NCI-H1436 treated with DMSO at 0.1 percent for 48 hours (cell line): Measurements from ENCODE around the gene SLC50A1.
A peak's percentile ranks its signal among the peaks of the same experiment; 100 is the strongest.
"Not testable (repeated sequence)": the region's sequence is repeated elsewhere in the genome, so short reads cannot be mapped to it uniquely, and the experiment has no call there.

ENCODE experiments used
- DNase-seq: peaks from one replicate; lab custom pipeline; 2025; lab: John Stamatoyannopoulos, UW

SLC50A1 gene

DNA sequence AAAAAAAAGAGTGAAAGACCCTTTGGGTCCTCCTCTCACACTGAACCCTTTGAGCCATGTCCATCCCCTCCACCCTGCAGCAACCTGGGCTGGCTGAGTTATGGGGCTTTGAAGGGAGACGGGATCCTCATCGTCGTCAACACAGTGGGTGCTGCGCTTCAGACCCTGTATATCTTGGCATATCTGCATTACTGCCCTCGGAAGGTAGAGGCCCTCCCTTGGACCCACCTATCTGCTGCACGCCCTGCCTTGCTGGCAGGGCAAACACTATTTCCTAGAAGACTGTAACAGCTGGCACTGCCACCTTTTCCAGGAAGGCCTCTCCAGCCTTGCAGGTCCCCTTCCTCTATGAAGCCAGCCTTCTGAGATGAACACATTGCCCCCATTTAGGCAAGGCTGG is 1.1 kb downstream of the SLC50A1 start:
- no peak for DNase-seq

DNA sequence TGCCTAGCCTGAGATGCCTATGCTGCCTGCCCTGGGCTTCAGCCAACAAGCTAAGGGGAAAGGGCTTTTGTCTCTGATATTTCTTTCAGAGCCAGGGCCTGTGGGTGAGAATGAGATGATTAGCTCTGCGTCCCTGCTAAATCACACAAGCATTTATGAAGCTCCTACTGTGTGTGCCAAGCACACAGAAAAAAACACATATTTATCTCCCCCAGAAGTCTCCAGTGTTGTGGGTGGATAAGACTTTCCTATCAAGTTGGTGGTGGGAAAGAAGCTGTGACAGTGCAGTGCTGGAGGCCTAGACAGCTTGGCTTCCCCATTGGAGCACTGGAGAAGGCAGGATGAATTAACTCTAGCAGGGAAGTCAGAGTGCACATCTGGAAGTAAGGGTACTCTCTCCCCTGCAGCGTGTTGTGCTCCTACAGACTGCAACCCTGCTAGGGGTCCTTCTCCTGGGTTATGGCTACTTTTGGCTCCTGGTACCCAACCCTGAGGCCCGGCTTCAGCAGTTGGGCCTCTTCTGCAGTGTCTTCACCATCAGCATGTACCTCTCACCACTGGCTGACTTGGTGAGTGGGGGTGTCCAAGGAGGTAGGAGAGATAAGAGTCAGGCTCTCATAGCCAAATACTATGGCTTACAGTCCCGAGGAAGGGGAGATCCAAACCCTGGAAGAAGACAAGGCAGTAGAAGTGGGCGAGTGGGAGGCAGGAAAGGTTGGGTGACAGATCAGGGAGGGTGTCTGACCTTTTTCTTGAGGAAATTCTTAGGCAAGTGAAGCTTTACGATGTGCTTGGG is 1.7 kb downstream of the SLC50A1 start:
- no peak for DNase-seq

DNA sequence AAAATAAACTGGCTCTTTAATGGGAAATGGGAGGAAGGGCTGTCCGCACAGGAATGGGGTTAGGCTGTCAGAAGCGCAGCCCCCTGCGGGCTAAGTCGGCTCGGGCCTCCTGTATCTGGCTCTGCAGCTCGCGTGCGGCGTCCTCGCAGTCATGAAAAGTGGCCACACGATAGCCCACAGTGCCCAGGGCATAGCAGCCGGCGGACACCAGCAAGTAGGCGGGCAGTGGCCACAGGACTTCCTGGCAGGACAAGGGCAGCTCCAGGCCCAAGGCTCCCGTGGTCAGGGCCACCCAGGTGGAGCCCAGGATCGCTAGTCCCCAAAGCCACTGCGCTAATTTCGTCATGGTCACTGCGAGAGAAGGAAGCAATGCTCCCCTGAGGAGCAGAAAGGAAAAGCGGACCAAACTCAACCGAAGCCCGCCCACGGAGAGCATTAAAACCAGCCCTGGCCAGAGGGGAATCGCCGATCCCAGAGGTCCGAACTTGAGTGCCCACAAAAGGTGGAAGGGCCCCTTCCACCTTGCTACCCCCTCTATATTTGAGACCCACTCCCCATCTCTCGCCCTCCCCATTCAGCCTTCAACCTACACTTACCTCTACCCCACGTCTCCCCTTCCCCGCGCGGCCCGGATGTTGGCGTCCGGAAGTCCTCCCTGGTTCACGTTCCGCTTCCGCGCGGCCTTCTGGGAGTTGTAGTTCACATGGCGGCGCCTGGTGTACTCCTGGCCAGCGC is 4.4 kb downstream of the SLC50A1 start, which contains the start of gene DPM3:
Gene DPM3 (minus strand): TSS at position 637 of the 735 bp plus-strand sequence. CDS start 291 bp downstream, at position 346.
- DNase-seq: no peak

DNA sequence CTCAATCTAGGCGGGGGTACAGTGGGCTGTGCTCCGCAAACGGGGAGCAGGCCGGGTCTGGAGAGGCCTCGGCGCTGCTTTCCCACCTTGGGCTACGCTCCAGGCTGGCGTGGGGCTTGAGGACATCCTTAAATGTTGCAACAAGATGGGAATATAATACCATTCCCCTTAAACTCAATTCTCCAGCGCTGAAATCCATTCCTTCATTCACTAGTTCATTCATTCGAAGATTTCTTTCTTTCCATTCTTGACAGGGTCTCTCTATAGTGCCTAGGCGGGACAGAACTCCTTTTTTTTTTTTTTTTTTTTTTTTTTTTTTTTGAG is 4.9 kb downstream of the SLC50A1 start:
- no peak for DNase-seq

- DNase-seq: no peak
Measured at GRCh38 chr1:155141749-155142148, 6.1 kb downstream of the SLC50A1 start.

DNA sequence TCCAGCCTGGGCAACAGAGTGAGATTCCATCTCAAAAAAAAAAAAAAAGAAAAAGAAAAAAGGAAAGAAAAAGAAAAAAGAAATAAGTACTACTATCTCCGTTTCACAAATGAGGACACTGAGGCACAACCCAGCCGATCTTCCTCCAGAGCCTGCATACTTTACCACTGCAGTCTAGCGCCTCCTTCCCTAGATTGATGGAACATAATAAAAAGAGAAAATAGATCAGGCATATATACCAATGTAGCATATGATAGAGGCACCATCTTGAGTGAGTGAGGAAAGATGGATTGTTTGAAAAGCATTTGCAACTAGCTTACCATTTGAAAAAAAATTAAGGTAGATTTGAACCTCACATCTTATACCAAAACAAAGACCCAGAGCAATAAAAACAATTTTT is 9.8 kb downstream of the SLC50A1 start:
- no peak for DNase-seq

DNA sequence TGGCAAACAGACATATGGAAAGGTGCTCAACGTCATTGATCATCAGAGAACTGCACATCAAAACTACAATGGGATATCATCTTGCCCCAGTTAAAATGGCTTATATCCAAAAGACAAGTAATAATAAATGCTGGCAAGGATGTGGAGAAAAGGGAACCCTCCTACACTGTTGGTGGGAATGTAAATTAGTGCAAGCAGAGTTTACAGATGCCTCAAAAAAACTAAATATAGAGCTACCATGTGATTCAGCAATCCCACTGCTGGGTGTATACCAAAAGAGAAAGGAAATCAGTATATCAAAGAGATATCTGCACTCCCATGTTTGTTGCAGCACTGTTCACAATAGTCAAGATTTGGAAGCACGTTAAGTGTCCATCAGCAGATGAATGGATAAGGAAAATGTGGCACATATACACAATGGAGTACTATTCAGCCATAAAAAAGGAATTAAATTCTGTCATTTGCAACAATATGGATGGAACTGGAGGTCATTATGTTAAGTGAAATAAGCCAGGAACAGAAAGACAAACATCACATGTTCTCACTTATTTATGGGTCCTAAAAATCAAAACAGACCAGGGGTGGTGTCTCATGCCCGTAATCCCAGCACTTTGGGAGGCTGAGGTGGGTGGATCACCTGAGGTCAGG is 20.5 kb downstream of the SLC50A1 start:
- not testable (repeated sequence) for DNase-seq

DNA sequence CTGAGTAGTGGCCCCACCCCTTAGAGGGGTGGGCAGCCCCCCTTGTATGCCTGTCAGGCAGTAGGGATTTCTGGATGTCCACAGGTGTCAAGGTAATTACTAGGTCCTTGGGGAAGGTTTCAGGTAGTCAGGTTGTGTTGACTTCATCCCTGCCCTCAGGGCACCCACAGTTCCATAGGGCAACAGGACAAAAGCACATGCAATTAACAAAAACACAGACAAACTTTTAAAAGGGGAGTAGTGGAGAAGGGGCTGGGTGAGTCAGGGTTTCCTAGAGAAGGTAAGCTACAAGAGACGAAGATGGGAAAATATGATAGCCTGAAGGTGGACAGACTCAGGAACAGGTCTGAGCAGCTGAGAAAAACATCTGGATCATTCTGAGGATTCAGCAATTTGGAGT is 23.3 kb downstream of the SLC50A1 start:
- no peak for DNase-seq

GRCh38 chr1:155160128-155160527 is 24.5 kb downstream of the SLC50A1 start:
- DNase-seq: no peak

DNA sequence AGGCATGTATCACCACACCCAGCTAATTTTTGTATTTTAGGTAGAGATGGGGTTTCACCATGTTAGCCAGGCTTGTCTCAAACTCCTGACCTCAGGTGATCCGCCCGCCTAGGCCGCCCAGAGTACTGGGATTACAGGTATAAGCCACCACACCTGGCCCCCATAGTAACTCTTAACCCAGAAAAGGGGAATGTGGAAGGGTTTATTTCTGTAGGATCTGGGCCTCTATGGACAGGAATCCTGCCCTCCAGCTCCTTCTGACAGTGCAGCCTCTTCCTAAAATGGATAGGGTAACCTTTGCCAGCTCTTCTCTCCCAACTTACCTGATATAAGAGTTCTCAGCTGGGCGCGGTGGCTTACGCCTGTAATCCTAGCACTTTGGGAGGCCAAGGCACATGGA is 27.0 kb downstream of the SLC50A1 start:
- not testable (repeated sequence) for DNase-seq

- DNase-seq: not testable (repeated sequence)
Measured at GRCh38 chr1:155163785-155164184, 28.1 kb downstream of the SLC50A1 start.

GRCh38 chr1:155164625-155165024 is 29.0 kb downstream of the SLC50A1 start:
- not testable (repeated sequence) for DNase-seq

DNA sequence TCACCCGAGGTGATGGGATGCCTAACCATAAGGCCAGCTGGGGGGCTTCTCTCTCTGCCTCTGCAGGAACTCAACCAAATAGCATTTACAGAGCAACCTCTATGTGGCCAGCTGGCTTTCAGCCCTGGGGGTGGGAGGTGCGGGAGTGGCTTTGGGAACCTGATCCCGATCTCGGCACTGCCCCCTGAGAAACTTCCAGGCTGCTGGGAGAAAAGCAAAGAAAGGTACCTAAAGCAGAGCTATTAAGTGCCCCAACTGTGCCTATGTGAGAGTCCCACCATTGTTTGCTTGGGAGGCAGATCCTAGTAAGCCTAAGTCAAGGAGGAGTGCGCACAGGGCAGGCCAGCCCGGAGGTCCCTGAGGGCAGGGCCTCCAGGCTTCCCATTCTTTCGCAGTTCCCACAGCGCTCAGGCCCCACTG is 30.4 kb downstream of the SLC50A1 start:
- no peak for DNase-seq

DNA sequence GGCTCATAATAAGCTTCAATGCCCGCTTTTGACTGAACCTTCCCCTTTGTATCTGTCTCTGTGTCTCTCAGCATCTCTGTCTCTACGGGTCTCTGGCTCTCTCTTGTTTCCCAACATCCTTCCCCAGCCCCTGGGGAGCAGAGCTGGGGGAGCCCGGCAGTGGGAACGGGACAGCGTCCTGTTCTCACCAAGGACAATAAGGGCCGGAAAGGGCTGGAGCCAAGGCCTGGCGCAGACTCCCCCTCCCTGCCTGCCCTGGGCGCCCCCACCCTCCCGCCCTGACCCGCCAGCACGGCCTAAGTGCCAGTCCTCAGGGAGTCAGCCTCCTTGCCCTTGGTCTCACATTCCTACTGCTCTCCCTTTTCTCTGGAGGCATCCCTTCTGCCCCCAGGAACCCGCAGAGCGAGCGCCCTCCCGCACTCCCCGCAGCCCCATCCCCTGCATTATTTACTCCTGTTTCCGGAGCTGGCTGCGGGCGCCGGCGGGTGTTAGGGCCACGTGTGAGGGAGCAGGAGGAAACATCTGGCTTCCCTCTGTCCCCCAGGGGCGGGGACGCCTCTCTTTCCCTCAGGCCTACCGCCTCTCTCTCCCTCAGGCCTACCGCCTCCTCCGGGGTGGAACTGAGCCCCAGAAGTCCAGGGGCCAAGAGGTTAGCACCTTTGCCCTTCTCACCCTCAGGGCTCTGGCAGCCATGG is 31.0 kb downstream of the SLC50A1 start:
- no peak for DNase-seq

- DNase-seq: peak; percentile 55
Measured at GRCh38 chr1:155167166-155168104, 31.8 kb downstream of the SLC50A1 start.

- not testable (repeated sequence) for DNase-seq
Measured at GRCh38 chr1:155168105-155168445, 32.4 kb downstream of the SLC50A1 start.

- DNase-seq: no peak
Measured at GRCh38 chr1:155168456-155169210, 33.0 kb downstream of the SLC50A1 start.

GRCh38 chr1:155169541-155169940 is 33.9 kb downstream of the SLC50A1 start:
- no peak for DNase-seq

DNA sequence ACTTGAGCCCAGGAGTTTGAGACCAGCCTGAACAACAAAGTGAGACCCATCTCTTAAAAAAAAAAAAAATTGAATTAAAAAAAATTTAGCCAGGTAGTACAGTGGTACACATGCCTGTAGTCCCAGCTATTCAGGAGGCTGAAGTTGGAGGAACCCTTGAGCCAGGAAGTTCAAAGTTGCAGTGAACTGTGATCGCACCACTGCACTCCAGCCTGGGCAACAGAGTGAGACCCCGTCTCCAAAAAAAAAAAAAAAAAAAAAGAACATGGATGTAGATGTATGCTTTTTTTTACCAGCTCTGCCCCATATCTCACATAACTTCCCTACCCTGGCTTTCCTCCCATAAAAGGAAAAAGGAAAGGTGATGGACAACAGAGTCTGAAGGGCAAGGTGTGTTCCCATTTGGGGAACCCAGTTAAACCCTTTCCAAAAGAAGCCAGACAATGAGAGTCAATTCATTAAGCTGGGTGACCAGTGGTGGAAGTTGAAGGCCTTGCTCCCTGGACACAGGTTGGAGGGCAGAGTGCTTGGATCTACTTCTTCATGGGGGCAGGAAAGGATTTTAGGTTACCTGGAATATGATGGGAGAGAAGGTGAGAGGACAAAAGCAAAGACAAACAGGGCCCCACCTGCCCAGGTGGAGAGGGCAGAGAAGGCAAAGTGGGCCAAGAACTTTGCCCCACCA is 34.6 kb downstream of the SLC50A1 start:
- no peak for DNase-seq

GRCh38 chr1:155170806-155171205 is 35.2 kb downstream of the SLC50A1 start:
- no peak for DNase-seq
